ENCODE data around the gene KRT15.

Gene KRT15

DNA sequence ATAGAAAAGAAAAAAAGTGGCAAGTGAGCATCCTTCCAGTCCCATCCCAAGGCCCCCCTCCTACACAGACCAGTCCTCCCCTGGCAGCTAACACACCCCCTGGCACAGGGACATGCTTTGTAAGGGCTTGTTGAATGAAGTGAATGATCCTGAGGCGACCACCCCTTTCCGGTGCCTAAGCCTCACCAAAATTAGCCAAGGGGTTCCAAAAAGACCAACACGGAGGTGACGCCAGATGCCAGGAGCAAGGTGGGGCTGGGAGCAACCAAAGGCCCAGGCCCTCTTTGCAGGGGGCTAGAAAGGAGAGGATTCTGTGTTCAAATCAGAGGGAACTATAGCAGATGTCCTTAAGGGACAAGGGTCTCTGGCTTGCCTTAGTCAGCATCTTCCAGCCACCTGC is 43.3 kb downstream of the KRT15 start:
- Histone ChIP-seq H3K9me2 (replicated peaks; ENCODE audit: low read depth, low read length) (no peaks in the 10 kb centered on the region), H3K9ac (ENCODE audit: low read depth, low read length, poor library complexity, severe bottlenecking) (no peak overlapping the region), H3K4me1 (ENCODE audit: insufficient read depth, low read length, poor library complexity, severe bottlenecking) (no peaks in the 10 kb centered on the region), H3K9me3 (ENCODE audit: insufficient read depth, low read depth, low read length) (no peaks in the 10 kb centered on the region), H2AFZ (ENCODE audit: low read length) (no peak overlapping the region), H3F3A (ENCODE audit: low read depth) (no peaks in the 10 kb centered on the region), H3K36me3 (ENCODE audit: insufficient read depth, low read length) (no peaks in the 10 kb centered on the region), H3K4me3 (ENCODE audit: low read length, poor library complexity, severe bottlenecking) (no peak overlapping the region), H4K20me1 (ENCODE audit: insufficient read depth, low read length, poor library complexity, severe bottlenecking) (no peaks in the 10 kb centered on the region), H3K4me2 (ENCODE audit: low read depth, low read length, poor library complexity, severe bottlenecking) (no peak overlapping the region), H3K79me2 (ENCODE audit: insufficient read depth, low read length) (no peaks in the 10 kb centered on the region), H3K27me3 (ENCODE audit: insufficient read depth, low read length, poor library complexity, severe bottlenecking) (peaks cover 6% of the 10 kb centered on the region)
- no peak for TF ChIP-seq CTCF (conservative IDR thresholded peaks at IDR 0.05; ENCODE audit: low read length)
- TF ChIP-seq EZH2phosphoT487 (IDR thresholded peaks at IDR 0.05; ENCODE audit: borderline replicate concordance), result no peak

DNA sequence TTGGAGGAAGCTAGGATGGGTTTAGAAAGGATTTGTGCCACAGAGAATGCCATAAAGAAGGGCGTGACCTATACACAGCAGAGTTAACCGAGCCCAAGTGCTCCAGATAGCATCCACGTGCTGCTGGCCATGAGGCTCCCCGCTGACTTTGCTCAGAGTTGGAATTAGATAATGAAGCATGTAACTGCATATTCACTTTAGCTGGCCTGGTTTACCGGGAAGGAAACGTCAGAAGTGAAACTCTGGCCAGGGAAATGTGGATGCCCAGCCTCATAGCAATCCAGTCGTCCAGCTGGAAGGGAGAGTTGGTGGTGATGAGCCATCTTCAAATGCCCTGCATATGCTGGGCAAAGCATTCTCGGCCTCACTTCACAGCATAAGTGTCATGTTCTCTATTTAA is 43.8 kb downstream of the KRT15 start:
- Histone ChIP-seq H3K9me2 (replicated peaks; ENCODE audit: low read depth, low read length) (no peaks in the 10 kb centered on the region), H3K4me3 (ENCODE audit: low read length, poor library complexity, severe bottlenecking) (no peak overlapping the region), H3K4me2 (ENCODE audit: low read depth, low read length, poor library complexity, severe bottlenecking) (no peak overlapping the region), H4K20me1 (ENCODE audit: insufficient read depth, low read length, poor library complexity, severe bottlenecking) (no peaks in the 10 kb centered on the region), H3K79me2 (ENCODE audit: insufficient read depth, low read length) (no peaks in the 10 kb centered on the region), H3F3A (ENCODE audit: low read depth) (no peaks in the 10 kb centered on the region), H2AFZ (ENCODE audit: low read length) (no peak overlapping the region), H3K9ac (ENCODE audit: low read depth, low read length, poor library complexity, severe bottlenecking) (no peak overlapping the region), H3K4me1 (ENCODE audit: insufficient read depth, low read length, poor library complexity, severe bottlenecking) (no peaks in the 10 kb centered on the region), H3K27me3 (ENCODE audit: insufficient read depth, low read length, poor library complexity, severe bottlenecking) (peaks cover 6% of the 10 kb centered on the region), H3K9me3 (ENCODE audit: insufficient read depth, low read depth, low read length) (no peaks in the 10 kb centered on the region), H3K36me3 (ENCODE audit: insufficient read depth, low read length) (no peaks in the 10 kb centered on the region)
- TF ChIP-seq CTCF (conservative IDR thresholded peaks at IDR 0.05; ENCODE audit: low read length) (no peak), EZH2phosphoT487 (IDR thresholded peaks at IDR 0.05; ENCODE audit: borderline replicate concordance) (no peak)

GRCh38 chr17:41468346-41468745 is 50.3 kb downstream of the KRT15 start:
- H3K4me3 ChIP-seq (ENCODE audit: low read length, poor library complexity, severe bottlenecking), result no peak overlapping the region
- H3K9me2 ChIP-seq (replicated peaks; ENCODE audit: low read depth, low read length), result no peaks in the 10 kb centered on the region
- no peaks in the 10 kb centered on the region for H4K20me1 ChIP-seq (ENCODE audit: insufficient read depth, low read length, poor library complexity, severe bottlenecking)
- H3K79me2 ChIP-seq (ENCODE audit: insufficient read depth, low read length), result no peaks in the 10 kb centered on the region
- H3K27me3 ChIP-seq (ENCODE audit: insufficient read depth, low read length, poor library complexity, severe bottlenecking), result peaks cover 6% of the 10 kb centered on the region
- no peaks in the 10 kb centered on the region for H3K9me3 ChIP-seq (ENCODE audit: insufficient read depth, low read depth, low read length)
- H2AFZ ChIP-seq (ENCODE audit: low read length), result no peak overlapping the region
- H3K4me1 ChIP-seq (ENCODE audit: insufficient read depth, low read length, poor library complexity, severe bottlenecking), result no peaks in the 10 kb centered on the region
- no peaks in the 10 kb centered on the region for H3F3A ChIP-seq (ENCODE audit: low read depth)
- H3K36me3 ChIP-seq (ENCODE audit: insufficient read depth, low read length), result no peaks in the 10 kb centered on the region
- H3K9ac ChIP-seq (ENCODE audit: low read depth, low read length, poor library complexity, severe bottlenecking), result no peak overlapping the region
- no peak overlapping the region for H3K4me2 ChIP-seq (ENCODE audit: low read depth, low read length, poor library complexity, severe bottlenecking)
- no peak for TF ChIP-seq CTCF (conservative IDR thresholded peaks at IDR 0.05; ENCODE audit: low read length)
- TF ChIP-seq EZH2phosphoT487 (IDR thresholded peaks at IDR 0.05; ENCODE audit: borderline replicate concordance), result no peak

Data from Loucy (cell line).